Gastrocnemius medialis (tissue), 4 donors: Measurements from ENCODE around the gene VAV1.

ENCODE experiments used
- CTCF ChIP-seq, 5 experiments: fragments of 450-650 bp in 3 of 5; fragments of 200-600 bp in 2 of 5; sonication (generic) in 2 of 5; IDR thresholded peaks in 4 of 5; conservative IDR thresholded peaks in 1 of 5; 1 replicate in 4 of 5; 2 replicates in 1 of 5; pipeline ENCODE4 v1.5.1; 2016 to 2019; ENCODE audit warnings: antibody characterized with exemption in 5 of 5, mild to moderate bottlenecking in 3 of 5, moderate library complexity in 3 of 5
- POLR2A ChIP-seq, 2 donors: fragments of 450-650 bp; IDR thresholded peaks; one replicate each; pipeline ENCODE4 v1.6.1; 2017; ENCODE audit warnings: antibody characterized with exemption in 2 of 2, mild to moderate bottlenecking in 2 of 2, moderate library complexity in 2 of 2

- TF ChIP-seq POLR2A (IDR thresholded peaks at IDR 0.05) (no peak), CTCF (IDR thresholded peaks at IDR 0.05 in 4 of 5, conservative IDR thresholded peaks at IDR 0.05 in 1 of 5) (no peak)
Measured at GRCh38 chr19:6877766-6878165, 105.3 kb downstream of the VAV1 start.
